ENCODE results near the gene ATF2.

ATF2 gene, protein sequence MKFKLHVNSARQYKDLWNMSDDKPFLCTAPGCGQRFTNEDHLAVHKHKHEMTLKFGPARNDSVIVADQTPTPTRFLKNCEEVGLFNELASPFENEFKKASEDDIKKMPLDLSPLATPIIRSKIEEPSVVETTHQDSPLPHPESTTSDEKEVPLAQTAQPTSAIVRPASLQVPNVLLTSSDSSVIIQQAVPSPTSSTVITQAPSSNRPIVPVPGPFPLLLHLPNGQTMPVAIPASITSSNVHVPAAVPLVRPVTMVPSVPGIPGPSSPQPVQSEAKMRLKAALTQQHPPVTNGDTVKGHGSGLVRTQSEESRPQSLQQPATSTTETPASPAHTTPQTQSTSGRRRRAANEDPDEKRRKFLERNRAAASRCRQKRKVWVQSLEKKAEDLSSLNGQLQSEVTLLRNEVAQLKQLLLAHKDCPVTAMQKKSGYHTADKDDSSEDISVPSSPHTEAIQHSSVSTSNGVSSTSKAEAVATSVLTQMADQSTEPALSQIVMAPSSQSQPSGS

DNA sequence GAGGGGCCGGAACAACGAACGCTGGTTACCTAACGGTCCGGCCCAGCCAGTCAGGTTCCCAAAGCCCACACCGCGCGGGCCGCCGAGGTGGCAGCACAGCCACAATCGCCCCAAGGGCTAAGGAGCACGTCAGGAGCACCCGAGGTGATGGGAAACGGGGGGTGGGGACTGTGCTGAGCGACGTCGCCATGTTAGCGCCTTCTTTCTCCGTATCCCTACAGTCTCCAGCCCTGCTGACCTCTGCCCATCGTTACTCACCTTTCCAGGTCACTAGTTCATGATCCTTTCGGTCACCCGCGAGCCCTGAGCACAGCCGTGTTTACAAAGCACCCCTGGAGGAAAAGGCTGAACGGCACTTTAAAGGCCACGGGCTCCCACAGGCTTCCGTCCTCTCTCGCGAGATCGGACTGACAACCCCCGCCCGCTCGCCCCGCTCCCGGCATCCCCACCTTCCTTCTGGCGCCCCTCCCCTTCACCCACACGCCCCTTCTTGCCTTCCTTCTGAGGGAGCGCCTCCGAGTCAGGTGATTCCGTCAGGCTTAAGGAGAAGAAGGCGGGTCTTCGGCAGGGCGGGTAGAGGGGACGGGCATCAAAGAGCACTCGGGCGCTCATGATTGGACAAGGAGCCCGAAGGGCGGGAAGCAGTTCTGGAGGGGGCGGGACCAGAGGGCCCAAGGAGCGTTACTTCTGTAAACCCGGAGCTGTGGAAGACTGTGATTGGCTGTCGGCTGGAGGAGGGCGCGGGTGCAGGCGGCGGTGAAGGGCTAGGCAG is at the start of gene ATF2:
Gene ATF2, minus strand, starts transcription at position 412 of the 772 bp plus-strand sequence. CDS start 31,760 bp downstream, outside the sequence.
- DNase-seq: peak; percentile 99

DNA sequence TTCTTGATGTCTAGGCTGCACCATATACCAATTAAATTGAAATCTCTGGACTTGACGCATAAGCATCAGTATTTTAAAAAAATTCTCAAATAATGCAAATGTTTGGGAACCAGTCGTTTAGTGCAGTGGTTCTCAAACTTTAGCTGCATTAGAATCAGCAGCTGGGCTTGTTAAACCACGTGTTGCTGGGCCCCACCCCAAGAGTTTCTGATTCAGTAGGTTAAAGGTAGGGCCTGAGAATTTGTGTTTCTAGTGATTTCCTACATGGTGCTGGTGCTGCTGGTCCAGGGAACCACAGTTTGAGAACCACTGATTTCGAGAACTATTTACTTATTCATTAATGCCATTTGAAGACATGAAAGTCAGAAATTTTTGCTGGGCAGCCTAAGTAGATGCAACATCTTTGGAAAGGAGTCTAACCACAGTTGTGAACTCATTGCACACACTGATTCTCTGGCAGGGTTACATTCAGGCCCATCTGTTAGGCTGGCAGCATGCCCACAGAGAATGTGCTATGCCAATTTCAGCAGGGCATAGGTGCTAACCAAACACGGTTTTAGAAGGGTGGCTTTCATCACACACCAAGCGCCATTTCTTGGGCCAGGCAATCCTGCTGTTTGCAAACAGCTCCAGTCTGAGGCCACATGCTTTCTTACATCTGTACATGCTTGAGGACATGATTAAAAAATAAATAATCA is 39.9 kb upstream of the ATF2 start:
- DNase-seq: no peak

DNA sequence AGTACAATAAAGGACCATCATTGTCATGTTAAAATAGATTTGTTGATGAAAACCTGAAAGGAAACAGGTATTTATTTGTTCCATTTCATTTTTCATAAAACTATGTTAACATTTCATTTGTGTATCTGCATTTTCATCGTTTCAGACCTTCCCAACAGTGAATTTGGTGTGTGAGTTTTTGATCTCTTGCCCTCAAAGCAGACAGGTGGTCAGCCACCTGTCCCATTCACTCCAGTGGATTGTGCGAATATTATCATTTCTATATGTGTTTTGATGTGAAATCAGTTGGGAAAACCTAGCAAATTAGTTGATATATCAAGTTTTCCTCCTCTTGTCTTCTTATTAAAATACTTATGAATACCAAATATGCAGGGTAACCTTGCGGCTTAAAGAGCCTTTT is 38.9 kb upstream of the ATF2 start:
- DNase-seq: no peak

DNA sequence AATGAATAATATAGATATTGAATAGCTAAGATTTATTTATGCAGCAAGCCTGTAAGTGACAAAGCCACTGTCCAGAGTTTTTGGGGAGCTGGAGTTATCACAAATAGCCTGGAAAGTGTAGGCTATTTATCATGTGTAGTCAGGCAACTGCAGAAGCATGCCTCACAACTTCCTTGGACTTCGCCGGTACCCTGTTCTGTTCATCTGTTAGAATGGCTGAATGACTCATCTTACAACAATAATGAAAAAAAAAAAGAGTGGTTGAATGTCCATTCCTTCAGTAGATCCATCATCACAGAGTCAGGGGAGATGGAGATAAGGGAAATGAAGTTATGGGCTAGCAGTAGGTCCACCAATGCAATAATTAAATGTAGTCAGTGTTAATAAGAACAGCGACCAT is 37.5 kb upstream of the ATF2 start:
- no peak for DNase-seq

DNA sequence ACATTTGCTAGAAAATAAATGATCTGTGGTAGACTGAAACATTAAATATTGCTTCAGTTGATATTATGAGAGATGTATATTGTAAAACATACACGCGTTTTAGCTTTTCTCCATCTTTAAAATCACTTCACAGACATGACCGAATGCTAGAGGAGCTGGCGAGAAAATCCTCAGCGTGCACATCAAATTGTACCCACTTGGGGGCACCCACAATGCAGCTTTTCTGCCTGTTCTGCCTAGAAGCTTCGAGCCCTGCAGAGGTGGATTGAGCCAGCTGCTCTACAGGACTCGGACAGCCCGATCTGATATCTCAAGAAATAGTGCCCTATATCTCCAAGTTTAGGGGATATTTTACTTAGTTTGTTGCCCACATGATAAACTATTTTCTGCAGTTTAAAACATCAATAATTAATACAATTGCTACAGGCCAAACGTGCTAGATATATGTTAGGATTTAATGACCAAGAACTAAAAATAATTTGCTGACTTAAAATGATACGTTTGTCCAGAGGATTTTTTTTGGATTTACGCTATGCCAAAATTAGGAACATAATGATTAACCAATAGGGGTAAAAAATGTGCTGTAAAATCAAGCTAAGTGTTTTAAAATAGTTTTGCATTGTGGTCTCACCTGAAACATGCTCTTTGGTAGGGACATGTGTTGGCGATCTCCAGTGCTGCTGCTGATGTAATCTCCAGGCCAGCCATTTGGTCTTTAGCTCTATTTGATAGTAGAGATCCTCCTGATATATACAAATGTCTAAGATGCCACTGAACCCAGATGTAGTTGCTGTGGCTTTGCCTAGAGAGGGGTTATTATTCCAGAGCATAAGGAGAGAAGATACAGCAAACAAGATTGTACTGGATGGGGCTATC is 35.9 kb upstream of the ATF2 start:
- DNase-seq: peak; percentile 31

DNA sequence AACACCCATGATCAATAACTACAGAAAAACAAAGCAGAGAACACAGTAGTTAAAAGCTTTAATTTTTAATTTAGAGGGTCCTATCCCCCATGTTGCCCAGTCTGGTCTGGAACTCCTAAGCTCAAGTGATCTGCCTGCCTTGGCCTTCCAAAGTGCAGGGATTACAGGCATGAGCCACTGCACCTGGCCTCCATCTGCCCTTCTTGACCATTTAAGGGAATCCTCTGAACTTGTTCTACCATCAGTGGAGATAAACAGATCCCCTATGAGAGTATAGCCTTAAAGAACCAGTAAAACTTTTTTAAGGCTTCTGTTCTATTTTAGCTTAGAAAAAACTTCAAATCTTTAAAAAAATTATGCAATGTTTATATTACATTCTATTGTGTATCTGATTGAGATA is 27.0 kb upstream of the ATF2 start:
- no peak for DNase-seq

DNA sequence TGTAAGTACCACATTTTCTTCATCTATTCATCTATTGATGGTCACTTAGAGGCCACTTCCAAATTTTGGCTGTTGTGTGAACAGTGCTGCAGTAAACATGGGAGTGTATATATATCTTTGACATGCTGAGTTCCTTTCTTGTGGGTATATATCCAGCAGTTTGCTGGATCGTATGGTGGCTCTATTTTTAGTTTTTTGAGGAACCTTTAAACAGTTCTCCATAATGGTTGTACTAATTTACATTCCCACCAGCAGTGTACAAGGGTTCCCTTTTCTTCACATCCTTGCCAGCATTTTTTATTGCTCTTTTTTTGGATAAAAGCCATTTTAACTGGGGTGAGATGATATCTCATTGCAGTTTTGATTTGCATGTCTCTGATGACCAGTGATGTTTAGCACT is 20.8 kb upstream of the ATF2 start:
- DNase-seq: no peak

DNA sequence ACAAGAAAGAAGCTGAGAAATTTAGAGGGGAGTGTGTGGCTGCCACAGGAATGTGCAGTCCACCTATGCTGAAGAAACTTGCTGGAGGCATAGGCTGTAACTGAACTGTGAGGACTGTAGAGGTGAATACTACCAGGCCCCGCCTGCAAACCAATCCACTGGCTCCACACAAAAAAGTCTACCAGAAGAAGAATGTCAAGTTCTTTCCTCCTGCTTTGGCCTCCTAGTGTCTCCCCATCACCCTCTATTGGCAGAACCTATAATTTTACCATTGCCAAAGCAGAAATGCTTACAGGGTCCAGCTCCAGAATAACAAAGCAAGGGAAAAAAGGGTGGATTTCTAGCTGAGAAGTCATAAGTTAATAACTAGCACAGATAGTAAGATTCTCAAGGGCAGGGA is 19.4 kb upstream of the ATF2 start:
- DNase-seq: no peak

DNA sequence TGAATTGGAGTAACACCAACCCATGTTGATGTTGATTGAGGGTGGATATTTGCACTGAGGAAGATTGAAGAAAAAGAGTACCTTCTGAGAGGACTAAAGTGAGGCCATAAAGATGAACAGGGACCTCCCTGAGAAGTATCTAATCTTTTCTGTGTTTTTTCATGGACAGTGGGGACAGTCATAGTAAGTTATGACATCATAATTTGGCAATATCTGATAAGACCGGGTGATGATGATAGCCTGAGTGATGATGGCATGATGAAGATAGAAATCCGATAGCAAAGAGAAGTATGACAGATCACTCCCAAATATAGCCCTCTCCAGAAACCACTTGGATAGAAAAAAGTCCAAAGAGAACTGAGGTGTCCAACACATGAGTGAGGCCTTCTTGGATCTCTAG is 15.7 kb upstream of the ATF2 start:
- DNase-seq: no peak

DNA sequence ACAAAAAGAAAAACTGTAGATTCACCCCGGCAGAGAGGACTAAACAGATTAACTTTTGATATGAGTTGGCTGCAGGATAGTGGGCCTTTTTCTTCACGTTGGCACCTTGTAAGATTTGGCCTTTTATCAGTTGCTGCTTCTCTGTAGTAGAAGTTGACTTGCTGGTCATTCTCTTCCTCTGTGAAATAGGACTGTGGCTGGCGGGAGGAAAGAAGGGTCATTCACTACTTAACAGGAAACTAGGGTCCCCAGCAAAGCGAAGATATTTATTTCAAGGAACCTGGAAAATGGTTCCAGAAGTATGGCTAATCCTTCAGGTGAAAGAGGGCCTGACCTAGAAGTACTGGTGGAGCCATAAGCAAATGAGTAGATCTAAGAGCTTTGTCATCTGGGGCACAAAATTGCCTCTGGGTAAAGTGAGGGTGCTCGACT is 13.9 kb upstream of the ATF2 start:
- no peak for DNase-seq

DNA sequence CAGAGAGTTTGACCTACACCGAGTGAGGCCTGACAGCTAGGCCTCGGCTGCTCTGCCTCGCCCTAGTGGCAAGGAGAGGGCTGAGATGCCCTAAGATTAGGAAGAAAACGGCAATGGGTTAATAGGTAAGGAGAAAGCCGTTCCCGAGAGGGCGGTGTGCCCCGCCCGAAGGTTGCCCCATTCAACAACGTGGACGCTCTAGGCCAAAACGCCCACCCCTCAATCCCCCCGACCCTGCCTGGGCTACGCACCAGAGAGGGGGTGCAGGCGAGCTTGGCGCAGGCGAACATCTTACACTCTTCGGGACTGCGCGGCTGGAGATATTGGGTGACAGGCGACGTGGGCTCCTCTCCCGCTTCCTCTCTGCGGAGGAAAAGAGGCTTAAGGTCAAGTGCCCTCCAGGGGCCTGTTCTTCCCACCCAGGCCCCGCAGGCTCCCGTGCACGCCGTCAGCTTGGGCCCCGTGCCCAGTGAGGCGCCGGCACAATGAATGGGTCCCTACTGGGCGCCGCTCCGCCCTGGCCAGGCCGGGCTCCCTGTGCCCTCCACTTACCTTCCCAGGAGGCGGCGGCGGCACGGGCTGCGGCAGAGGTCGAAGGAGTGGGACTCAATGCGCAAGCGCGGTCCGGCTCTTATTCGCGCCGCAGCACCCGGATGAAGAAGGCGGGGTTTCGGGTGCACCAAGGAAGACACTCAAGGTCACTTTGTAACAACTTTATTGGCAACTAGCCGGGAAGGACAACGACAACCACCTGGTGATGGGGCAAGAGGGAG is 13.3 kb upstream of the ATF2 start, which contains the start of gene ATP5MC3:
Gene ATP5MC3, minus strand, starts transcription at position 607 of the 773 bp plus-strand sequence. Its CDS starts 317 bp downstream, at position 290.
- DNase-seq: peak; percentile 96

DNA sequence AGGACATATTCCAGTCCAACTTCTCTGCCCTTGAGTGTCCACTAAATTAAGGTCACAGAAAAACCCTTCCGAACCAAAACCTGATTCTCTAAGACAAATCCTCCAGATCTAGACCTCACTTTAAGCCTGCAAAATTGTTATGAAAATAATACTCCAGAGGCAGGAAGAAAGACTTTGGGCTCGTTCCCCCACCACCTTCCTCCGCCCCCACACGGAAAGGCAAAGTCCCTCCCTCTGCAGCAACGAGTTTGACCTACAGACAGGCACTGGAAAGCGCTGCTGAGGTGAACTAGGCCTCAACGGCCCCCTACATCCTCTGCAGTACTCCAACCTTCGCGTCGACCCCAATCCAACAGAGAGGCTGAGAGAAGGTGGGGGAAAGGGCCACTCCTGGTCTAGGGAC is 12.7 kb upstream of the ATF2 start:
- no peak for DNase-seq

DNA sequence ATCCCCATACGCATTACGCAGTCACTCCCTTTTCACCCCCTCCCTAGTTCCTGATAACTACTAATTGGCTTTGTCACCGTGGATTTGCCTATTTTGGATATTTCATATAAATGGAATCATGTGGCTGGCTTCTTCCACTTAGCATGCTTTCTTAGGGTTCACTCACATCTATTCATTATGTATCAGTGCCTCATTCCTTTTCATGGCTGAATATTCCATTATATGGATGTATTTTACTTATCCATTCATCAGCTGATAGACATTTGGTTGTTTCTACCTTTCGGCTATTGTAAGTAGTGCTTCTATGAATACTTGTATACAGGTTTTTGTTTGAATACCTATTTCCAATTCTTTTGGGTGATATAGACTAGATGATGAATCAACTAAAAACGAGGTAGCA is 8.6 kb upstream of the ATF2 start:
- no peak for DNase-seq

DNA sequence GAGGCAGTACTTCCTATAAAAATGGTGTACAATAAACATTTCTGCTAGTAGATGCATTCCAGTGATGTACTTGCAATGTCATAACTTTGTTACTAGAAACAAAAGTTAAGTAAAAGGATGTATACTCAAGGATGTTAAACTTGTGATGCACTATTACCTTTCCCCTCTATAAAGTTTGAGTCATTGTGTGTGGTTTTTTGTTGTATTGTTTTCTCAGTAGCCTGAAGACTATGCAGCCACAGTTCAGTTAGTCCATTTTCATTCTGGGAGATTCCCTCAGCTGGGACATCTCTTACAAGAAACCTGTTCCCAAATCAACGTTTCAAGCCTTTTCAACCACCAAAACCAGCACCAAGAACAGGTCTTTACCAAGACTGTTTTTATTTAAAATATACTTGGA is 7.9 kb upstream of the ATF2 start:
- DNase-seq: no peak

DNA sequence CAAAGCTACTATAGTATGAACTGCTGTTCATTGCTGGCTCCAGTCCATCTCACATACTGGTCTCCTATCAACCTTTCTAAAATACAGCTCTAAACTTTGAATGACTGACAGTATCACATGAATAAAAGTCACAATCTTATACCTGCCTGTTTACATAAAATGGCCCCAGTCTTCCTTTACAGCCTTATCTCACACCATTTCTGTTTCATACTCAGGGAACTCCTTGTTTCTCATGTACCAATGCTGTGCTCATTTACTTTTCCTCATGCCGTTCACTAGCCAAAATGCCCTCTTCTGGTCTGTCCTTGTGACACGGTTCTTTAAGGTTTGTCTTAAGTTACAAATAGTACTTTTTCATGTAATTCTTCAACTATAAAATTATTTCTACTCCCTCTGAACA is 7.3 kb upstream of the ATF2 start:
- no peak for DNase-seq

DNA sequence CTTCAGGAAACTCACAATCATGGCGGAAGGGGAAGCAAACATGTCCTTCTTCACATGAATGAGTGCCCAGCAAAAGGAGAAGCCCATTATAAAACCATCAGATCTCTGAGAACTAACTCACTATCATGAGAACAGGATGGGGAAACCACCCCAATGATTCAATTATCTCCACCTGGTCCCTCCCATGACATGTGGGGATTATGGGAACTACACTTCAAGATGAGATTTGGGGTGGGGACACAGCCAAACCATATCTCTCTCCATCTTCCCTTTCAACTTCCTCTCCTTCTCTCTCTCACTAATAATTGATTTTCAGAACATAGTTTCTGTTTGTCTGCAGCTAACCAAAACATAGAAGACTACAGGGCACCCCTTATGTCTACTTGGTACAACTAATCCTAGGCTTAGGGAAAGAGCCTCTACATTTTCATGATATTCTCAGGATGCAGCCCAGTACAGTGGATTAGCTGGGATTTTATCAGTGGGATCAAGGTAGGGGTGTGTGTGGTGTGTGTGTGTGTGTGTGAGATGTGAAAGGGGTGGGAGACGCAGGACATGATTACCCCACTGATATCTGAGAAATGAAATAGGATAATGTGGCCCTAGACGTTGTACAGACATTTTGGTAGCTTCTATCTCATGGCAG is 2.8 kb upstream of the ATF2 start:
- no peak for DNase-seq

DNA sequence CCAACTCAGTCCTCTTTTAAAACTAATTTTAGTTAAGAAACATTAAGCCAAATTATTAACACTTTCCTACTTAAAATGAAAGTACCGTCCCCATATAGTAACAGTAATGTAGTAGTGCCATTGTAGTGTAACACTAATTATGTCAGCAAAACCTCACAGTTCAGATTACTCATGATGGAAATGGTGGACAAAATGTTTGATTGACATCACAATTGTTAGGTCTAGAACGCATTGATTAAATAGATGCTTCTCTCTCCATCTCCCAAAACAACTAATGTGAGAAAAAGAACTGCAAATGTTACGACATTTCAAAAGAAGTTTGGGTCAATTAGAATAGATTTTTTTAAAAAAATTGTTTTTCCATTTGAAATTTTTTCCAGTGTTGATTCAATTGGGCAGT is 1.2 kb upstream of the ATF2 start:
- DNase-seq: no peak

DNA sequence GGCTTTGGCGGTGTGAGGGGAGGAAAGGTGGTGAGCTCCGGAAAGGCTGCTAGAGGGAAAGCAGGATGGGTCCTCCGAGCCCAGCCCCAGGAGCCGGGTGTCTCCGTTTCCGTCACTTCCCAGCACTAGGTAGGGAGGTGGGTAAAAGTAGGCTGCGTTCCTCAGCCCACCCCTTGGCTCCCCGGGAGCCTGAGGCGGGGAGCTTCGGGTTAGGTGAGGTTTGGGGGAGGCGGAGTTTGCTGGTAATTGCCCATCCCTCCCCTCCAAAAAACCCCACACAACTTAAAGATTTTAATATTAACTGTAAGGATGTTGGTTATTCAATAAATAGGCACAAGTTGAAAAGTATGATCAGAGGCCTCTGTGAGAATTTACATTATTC is 552 bp upstream of the ATF2 start:
- DNase-seq: no peak

DNA sequence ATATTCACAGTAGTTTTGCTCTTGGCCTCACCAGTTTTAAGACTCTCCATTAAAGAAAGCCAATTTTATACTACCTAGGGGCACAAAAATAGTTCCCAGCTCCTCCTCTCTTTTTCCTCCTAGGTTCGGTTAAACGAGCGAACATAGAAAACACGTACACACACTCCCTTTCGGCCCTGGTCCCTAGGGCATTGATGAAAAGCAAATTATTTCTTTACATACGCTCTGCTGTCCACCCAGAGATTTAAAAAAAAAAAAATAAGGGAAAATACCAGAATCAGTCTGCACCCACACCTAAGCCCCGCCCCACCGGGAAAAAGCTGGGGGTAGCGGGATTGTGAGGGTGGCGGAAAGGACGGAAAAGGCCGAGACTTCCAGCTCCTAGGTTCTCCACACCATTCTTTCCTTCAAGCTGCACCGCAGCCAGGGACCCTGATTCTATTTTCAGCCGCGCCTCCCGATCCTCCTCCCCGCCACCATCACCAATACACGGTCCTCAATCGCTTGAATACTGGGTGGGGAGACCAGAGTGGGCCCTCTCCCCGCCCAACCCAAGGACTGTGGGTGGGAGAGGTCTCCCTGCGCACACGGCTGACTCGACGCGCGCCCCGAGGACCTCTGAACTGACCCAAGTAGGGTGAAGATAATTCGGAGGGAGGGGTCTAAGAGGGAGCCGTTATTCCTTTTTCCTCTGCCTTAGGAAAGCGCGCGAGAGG is 769 bp downstream of the ATF2 start:
- no peak for DNase-seq

DNA sequence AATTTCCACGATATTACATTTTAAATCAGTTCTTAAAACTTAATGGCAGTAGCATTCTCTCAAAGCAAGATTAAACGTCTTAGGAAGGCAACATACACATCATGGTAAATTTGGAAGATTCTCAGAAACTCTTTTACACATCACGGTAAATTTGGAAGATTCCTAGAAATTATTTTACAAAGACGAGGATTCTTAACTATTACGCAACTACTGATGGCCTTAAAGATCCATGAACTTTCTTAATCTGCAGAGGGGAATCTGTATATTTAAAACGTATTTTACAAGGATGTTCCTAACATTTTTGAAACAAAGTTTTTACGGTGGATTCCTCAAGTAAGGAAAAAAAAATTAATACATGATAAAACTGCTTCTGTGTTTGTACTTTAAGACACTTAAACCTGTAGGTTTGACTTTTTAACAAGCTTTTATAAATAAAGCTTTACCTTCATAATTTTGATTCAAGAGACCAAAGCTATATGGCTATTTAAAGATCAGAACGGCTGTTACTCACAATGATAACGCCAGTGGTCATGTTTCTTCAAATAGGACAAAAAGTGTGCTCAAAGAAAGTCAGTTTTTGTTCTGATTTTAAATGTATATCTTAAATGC is 1.7 kb downstream of the ATF2 start:
- no peak for DNase-seq

All from CD4-positive, alpha-beta T cell treated with Interleukin-15 for 1 hour (primary cell).